BJ (cell line): Measurements from ENCODE around the gene JCHAIN. TPM values are rescaled to one million over a fixed set of nuclear protein-coding genes. Genes with fewer than 3 reads are reported as not detected.

Experiments
- CTCF ChIA-PET: fragments of 350-600 bp; formaldehyde crosslinking; extraction: SDS; loops from one replicate; lab custom pipeline; 2021; ENCODE audit warnings: antibody characterized with exemption, inconsistent platforms; lab: Yijun Ruan, JAX
- POLR2A ChIA-PET: fragments of 300-600 bp; sonication (Branson Sonifier 250); formaldehyde crosslinking; extraction: SDS; loops from one replicate; lab custom pipeline; 2021; ENCODE audit warnings: antibody characterized with exemption; lab: Charles Lee
- DNase-seq: peaks from one replicate; pipeline ENCODE4 v3.0.0-alpha.2; 2011; ENCODE audit warnings: low read depth
- H3K27me3 ChIP-seq: 2 replicates; pipeline ENCODE4 v1.6.0; 2011; ENCODE audit warnings: low read length; ENCODE audit not compliant: control insufficient read depth, insufficient read depth
- H3K36me3 ChIP-seq: 2 replicates; pipeline ENCODE4 v1.5.1; 2011; ENCODE audit warnings: low read length; ENCODE audit not compliant: control insufficient read depth, insufficient read depth
- H3K4me3 ChIP-seq: 2 replicates; pipeline ENCODE4 v1.5.1; 2011; ENCODE audit warnings: low read depth, mild to moderate bottlenecking, control low read depth, low read length
- polyA plus RNA-seq: library from polyadenylated mRNA; depleted of rRNA; stranded (reverse); fragments of >200 nt; gene quantifications from 2 replicates; pipeline ENCODE4 v1.2.3, GENCODE V29; 2011
- TF ChIP-seq, protein P1 (sequence below): IDR thresholded peaks from 2 replicates; pipeline ENCODE4 v1.5.1; 2011; ENCODE audit warnings: low read depth, mild to moderate bottlenecking, control low read depth, inconsistent platforms, low read length, moderate library complexity; ENCODE audit not compliant: insufficient read depth

JCHAIN gene
- polyA plus RNA-seq, 1 experiment: 8.5 TPM

DNA sequence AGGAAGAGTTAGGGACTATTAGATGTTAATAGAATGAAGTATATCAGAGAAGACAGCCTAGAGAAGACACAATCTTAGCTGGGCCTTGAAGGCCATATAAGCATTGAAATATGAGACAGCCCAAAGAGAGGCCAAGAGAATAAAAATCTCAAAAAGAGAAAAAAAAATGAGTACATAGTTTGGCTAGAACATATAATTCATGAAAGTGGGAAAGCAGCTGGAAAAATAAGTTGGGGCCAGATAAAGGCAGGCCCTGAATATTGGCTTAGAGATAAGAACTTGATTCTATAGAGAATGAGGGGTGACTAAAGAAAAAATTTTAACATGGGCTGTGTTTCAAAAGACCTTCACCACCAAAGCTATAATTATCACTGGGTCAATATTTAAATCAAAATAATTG, 14.6 kb upstream of the JCHAIN start:
- POLR2A ChIA-PET: no interaction called here
- no peaks in the 10 kb centered on the region for H3K36me3 ChIP-seq
- DNase-seq: no peak
- TF ChIP-seq, protein P1, sequence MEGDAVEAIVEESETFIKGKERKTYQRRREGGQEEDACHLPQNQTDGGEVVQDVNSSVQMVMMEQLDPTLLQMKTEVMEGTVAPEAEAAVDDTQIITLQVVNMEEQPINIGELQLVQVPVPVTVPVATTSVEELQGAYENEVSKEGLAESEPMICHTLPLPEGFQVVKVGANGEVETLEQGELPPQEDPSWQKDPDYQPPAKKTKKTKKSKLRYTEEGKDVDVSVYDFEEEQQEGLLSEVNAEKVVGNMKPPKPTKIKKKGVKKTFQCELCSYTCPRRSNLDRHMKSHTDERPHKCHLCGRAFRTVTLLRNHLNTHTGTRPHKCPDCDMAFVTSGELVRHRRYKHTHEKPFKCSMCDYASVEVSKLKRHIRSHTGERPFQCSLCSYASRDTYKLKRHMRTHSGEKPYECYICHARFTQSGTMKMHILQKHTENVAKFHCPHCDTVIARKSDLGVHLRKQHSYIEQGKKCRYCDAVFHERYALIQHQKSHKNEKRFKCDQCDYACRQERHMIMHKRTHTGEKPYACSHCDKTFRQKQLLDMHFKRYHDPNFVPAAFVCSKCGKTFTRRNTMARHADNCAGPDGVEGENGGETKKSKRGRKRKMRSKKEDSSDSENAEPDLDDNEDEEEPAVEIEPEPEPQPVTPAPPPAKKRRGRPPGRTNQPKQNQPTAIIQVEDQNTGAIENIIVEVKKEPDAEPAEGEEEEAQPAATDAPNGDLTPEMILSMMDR: no peak
- no peak overlapping the region for H3K4me3 ChIP-seq
- CTCF ChIA-PET: no interaction called here
- no peaks in the 10 kb centered on the region for H3K27me3 ChIP-seq

DNA sequence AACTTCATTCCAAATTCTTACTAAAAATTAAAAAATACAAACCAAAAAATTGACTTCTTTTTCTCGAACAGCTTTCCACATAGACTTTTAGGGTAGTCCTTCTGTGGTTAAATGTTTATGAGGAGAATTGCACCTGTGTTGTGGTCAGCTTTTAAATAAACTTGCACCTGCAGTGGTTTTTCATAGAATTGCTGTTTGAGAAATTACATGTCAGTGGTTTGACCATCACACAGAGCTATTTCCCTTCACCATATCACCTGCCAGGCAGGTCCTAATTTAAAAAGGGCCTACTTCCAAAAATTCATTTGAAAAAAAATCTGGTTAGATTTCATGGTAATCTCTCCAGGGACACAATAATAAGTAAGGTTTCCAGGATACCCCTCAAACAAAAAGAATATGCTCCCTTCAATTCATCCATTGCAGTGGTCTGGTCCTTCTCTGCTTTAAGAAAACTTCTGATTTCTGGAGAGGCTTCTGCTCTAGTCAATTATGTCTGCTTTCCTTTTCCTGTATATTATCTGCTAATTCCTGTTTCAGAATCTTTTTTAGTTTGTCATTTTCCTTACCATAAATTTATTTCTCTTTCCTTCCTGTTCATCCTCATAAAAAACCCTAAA, 12.2 kb upstream of the JCHAIN start:
- TF ChIP-seq, protein P1: no peak
- no peak for DNase-seq
- Histone ChIP-seq H3K4me3 (no peak overlapping the region), H3K36me3 (no peaks in the 10 kb centered on the region), H3K27me3 (no peaks in the 10 kb centered on the region)
- ChIA-PET POLR2A (no interaction called here), CTCF (interaction anchor here (1.5 kb wide), 1 partner anchor 9 kb away, joined by 4 read pairs; no protein-coding TSS in a partner anchor)

DNA sequence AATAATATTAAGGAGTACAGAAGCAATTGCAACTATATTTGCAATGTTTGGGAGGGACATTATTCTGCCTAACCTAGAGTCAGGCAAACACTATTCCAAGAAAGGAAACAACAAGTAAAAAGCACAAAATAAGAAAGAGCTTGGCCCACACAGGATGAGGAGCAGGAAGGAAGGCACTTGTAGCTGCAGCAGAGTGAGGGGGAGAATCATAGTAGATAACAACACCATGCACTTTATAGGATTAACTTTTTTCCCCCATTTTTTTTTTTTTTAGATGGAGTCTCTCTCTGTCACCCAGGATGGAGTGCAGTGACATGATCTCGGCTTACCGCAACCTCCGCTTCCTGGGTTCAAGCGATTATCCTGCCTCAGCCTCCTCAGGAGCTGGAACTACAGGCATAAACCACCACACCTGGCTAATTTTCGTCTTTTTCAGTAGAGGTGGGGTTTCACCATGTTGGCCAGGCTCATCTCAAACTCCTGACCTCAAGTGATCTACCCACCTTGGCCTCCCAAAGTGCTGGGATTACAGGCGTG, 10.3 kb upstream of the JCHAIN start:
- H3K27me3 ChIP-seq: no peaks in the 10 kb centered on the region
- CTCF ChIA-PET: interaction anchor here (1.1 kb wide), 1 partner anchor 12 kb away, joined by 5 read pairs; the partner anchor contains the start of gene UTP3
- POLR2A ChIA-PET: no interaction called here
- no peak overlapping the region for H3K4me3 ChIP-seq
- no peaks in the 10 kb centered on the region for H3K36me3 ChIP-seq
- TF ChIP-seq, protein P1: no peak
- no peak for DNase-seq

DNA sequence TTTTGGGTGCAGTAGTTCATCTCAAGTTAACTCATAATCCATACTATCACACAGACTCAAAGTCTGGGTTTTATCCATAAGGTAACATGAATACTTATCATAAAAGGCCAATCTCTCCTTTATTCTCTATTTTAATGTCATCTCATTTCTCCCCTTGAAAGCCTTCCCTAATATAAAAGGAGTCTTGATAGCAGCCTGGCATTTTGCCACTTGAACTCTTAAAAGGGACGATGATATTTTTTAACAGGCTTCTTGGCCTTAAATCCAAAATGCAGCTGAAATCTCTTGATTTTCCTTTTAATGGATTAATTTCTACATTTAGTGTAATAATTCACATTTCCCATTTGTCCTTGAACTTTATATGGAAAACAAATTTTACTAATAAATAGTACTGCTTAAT, 8.4 kb upstream of the JCHAIN start:
- CTCF ChIA-PET: interaction anchor here (1.3 kb wide), 1 partner anchor 13 kb away, joined by 5 read pairs; no protein-coding TSS in a partner anchor
- TF ChIP-seq, protein P1: no peak

DNA sequence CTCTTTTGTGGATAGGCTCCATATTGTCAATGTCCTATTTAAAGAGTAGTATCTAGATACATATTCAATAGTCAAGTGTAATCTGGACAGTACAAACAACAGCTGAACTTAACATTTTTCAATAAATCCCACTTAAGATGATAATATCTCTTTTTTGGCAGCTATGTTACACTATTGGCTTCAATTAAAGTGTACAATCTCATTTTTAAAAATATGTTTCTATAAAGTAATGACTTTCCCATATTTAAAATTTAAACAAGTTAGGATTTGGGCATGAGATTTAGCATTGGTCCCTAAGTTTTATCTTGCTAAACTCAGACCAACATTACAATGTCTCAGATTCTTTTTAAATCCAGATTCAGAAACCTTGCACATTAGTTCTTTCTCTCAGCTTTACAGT, 7.9 kb upstream of the JCHAIN start:
- DNase-seq: no peak
- Histone ChIP-seq H3K36me3 (no peaks in the 10 kb centered on the region), H3K4me3 (no peak overlapping the region), H3K27me3 (no peaks in the 10 kb centered on the region)
- ChIA-PET CTCF (interaction anchor here (1.3 kb wide), 1 partner anchor 13 kb away, joined by 5 read pairs; no protein-coding TSS in a partner anchor), POLR2A (no interaction called here)
- TF ChIP-seq, protein P1: no peak

More for the DNA sequence above, 8.4 kb upstream of the JCHAIN start:
- Histone ChIP-seq H3K27me3 (no peaks in the 10 kb centered on the region), H3K36me3 (no peaks in the 10 kb centered on the region), H3K4me3 (no peak overlapping the region)
- DNase-seq: no peak
- POLR2A ChIA-PET: no interaction called here
